Fibroblast of lung (primary cell): Measurements from ENCODE around the gene C1QBP. TPM values are rescaled to one million over a fixed set of nuclear protein-coding genes. Genes with fewer than 3 reads are reported as not detected.
A peak's percentile ranks its signal among the peaks of the same experiment; 100 is the strongest.

ENCODE experiments used
- DNase-seq, 2 donors: peaks; one replicate each; pipeline versions ENCODE4 v3.0.0 to v3.0.0-alpha.2; 2010; ENCODE audit warnings: low read depth in 2 of 2
- H2AFZ ChIP-seq: 2 replicates; pipeline ENCODE4 v1.5.1; 2012; ENCODE audit warnings: low read length, control low read depth, inconsistent platforms
- H3K27ac ChIP-seq: 2 replicates; pipeline ENCODE4 v1.5.1; 2011; ENCODE audit warnings: low read length, control low read depth; ENCODE audit not compliant: insufficient read depth
- H3K27me3 ChIP-seq: 2 replicates; pipeline ENCODE4 v1.5.1; 2011; ENCODE audit warnings: mild to moderate bottlenecking, low read length; ENCODE audit not compliant: control insufficient read depth, insufficient read depth
- H3K36me3 ChIP-seq: 2 replicates; pipeline ENCODE4 v1.5.1; 2011; ENCODE audit warnings: low read length; ENCODE audit not compliant: control insufficient read depth, insufficient read depth
- H3K4me1 ChIP-seq: 2 replicates; pipeline ENCODE4 v1.5.1; 2011; ENCODE audit warnings: low read length; ENCODE audit not compliant: control insufficient read depth, insufficient read depth; ENCODE audit errors: extremely low read depth
- H3K4me2 ChIP-seq: 2 replicates; pipeline ENCODE4 v1.5.1; 2011; ENCODE audit warnings: low read length, control low read depth; ENCODE audit not compliant: insufficient read depth; ENCODE audit errors: extremely low read depth
- H3K4me3 ChIP-seq, 4 experiments: fragments of 200-600 bp in 1 of 4; sonication (generic) in 1 of 4; replicated peaks in 1 of 4; 2 replicates each; pipeline ENCODE4 v1.5.1; 2011 to 2016; ENCODE audit warnings: low read length in 4 of 4, low read depth in 3 of 4, mild to moderate bottlenecking in 3 of 4, control low read depth in 2 of 4, inconsistent platforms in 1 of 4, mixed read lengths in 1 of 4; ENCODE audit not compliant: insufficient read depth in 1 of 4; ENCODE audit errors: control extremely low read depth in 1 of 4
- H3K79me2 ChIP-seq: 2 replicates; pipeline ENCODE4 v1.5.1; 2012; ENCODE audit warnings: mild to moderate bottlenecking, low read length, inconsistent platforms; ENCODE audit not compliant: control insufficient read depth, insufficient read depth
- H3K9ac ChIP-seq: 2 replicates; pipeline ENCODE4 v1.5.1; 2011; ENCODE audit warnings: mild to moderate bottlenecking, low read length, control low read depth; ENCODE audit not compliant: insufficient read depth
- H3K9me3 ChIP-seq: 2 replicates; pipeline ENCODE4 v1.5.1; 2012; ENCODE audit warnings: low read depth, low read length; ENCODE audit not compliant: control insufficient read depth, insufficient read depth
- H4K20me1 ChIP-seq: 2 replicates; pipeline ENCODE4 v1.5.1; 2011; ENCODE audit warnings: low read length; ENCODE audit not compliant: control insufficient read depth, insufficient read depth; ENCODE audit errors: extremely low read depth
- EZH2 ChIP-seq: IDR thresholded peaks from 2 replicates; pipeline ENCODE4 v1.5.1; 2012; ENCODE audit warnings: low read length, control low read depth, mild to moderate bottlenecking; ENCODE audit errors: missing control alignments
- polyA plus RNA-seq, 2 donors: library from polyadenylated mRNA; depleted of rRNA in 1 of 2; stranded (reverse) in 1 of 2; unstranded in 1 of 2; fragments of >200 nt; gene quantifications; 2 replicates each; pipeline ENCODE4 v1.2.1, GENCODE V29; 2011 to 2012; ENCODE audit warnings: missing spikeins in 1 of 2
- total RNA-seq: library from RNA; depleted of rRNA; stranded (reverse); fragments of >200 nt; gene quantifications from 2 replicates; pipeline ENCODE4 v1.2.1, GENCODE V29; 2014
- TF ChIP-seq, protein P1 (sequence below), 2 donors: IDR thresholded peaks in 1 of 2; conservative IDR thresholded peaks in 1 of 2; 1 replicate in 1 of 2; 2 replicates in 1 of 2; pipeline ENCODE4 v1.5.1; 2011 to 2012; ENCODE audit warnings: low read length in 2 of 2, control low read depth in 1 of 2, inconsistent platforms in 1 of 2, low read depth in 1 of 2, mild to moderate bottlenecking in 1 of 2

C1QBP gene
- total and polyA plus RNA-seq, 2 donors (not counting 1 experiment from before 2014, with no cell fraction given): 144 to 187 TPM

DNA sequence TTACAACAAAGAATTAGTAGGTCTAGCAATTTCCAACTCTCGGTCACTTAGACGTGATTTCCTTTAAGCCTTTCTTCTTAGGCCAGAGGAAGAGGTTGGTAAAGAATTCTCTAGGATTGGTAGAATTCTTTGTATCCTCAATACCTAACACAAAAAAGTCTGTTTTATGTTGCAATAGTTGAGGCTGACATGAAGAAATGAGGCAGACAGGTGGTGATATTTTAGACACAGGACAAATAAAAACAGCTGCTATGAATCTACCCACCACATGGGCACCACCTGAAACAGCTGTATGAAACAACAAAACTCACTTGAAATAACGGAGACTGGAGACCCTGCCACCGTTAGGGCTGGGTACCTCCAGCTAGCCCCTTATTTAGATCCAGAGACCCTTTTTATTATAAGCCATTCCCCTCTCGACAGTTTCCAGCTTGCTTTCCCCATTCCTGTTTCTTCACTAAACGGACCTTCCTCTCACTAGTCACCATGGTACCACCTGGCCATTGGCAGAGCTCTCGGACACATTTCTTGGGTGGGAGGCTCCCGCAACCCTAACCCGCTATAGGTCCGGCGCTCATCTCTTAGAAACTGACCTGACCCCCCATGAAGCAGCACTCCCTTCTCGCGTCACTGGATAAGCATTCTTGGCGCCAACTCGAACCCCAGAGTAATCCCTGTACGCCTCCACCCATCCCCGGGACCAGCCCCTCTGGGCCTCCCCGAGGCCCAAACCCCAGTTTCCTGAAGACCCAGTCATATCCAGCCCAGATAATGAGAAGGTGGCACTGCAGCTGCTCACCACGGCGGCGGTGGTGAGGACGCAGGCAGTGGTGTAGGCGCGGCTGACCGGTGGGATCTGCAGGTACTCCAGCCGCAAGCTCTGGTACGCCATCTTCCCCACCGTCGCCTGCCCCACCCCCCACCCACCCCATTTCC lies 46.6 kb upstream of the C1QBP start, which contains the start of gene DERL2:
Gene DERL2, minus strand, starts transcription at position 909 of the 936 bp plus-strand sequence. Its CDS starts 17 bp downstream, at position 892.
- peaks cover 9% of the 10 kb centered on the region for H3K36me3 ChIP-seq
- peaks cover 50% of the 10 kb centered on the region for H3K79me2 ChIP-seq
- no peaks in the 10 kb centered on the region for H3K27me3 ChIP-seq
- peak within 1 kb of the TSS; percentile 81 to 99 (median 97) for H3K4me3 ChIP-seq
- H2AFZ ChIP-seq: peak within 1 kb of the TSS; percentile 93
- peaks cover 10% of the 10 kb centered on the region for H3K4me1 ChIP-seq
- H3K4me2 ChIP-seq: peak within 1 kb of the TSS; percentile 97
- TF ChIP-seq, protein P1, sequence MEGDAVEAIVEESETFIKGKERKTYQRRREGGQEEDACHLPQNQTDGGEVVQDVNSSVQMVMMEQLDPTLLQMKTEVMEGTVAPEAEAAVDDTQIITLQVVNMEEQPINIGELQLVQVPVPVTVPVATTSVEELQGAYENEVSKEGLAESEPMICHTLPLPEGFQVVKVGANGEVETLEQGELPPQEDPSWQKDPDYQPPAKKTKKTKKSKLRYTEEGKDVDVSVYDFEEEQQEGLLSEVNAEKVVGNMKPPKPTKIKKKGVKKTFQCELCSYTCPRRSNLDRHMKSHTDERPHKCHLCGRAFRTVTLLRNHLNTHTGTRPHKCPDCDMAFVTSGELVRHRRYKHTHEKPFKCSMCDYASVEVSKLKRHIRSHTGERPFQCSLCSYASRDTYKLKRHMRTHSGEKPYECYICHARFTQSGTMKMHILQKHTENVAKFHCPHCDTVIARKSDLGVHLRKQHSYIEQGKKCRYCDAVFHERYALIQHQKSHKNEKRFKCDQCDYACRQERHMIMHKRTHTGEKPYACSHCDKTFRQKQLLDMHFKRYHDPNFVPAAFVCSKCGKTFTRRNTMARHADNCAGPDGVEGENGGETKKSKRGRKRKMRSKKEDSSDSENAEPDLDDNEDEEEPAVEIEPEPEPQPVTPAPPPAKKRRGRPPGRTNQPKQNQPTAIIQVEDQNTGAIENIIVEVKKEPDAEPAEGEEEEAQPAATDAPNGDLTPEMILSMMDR (conservative IDR thresholded peaks at IDR 0.05 in 1 of 2, IDR thresholded peaks at IDR 0.05 in 1 of 2; ENCODE audit: low read depth in 1 of 2, low read length in 2 of 2): no peak
- TF ChIP-seq EZH2: no peak
- no peaks in the 10 kb centered on the region for H3K9me3 ChIP-seq
- peak within 1 kb of the TSS; percentile 94 for H3K9ac ChIP-seq
- H4K20me1 ChIP-seq: no peaks in the 10 kb centered on the region
- peak in 1 of 2 donors; percentile 36 for DNase-seq
- H3K27ac ChIP-seq: peak within 1 kb of the TSS; percentile 99

DNA sequence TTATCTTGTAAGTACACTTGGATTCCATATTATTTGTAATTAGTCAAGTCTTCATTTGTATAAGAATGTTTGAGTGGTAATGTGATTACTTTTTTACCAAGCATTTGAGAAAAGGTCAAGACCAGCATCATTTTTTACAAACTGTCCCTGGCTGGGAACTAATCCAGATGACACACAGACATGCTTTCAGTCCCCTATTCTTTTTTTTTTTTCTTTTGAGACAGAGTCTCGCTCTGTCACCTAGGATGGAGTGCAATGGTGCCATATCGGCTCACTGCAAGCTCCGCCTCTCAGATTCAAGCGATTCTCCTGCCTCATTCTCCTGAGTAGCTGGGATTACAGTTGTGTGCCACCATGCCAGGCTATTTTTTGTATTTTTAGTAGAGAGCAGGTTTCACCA lies 42.5 kb upstream of the C1QBP start:
- H3K4me1 ChIP-seq: peaks cover 7% of the 10 kb centered on the region
- H2AFZ ChIP-seq: no peak overlapping the region
- DNase-seq: no peak
- no peak for TF ChIP-seq EZH2
- TF ChIP-seq, protein P1 (conservative IDR thresholded peaks at IDR 0.05 in 1 of 2, IDR thresholded peaks at IDR 0.05 in 1 of 2; ENCODE audit: low read depth in 1 of 2, low read length in 2 of 2): no peak
- no peaks in the 10 kb centered on the region for H3K9me3 ChIP-seq
- no peak overlapping the region for H3K4me3 ChIP-seq
- H3K79me2 ChIP-seq: peaks cover 37% of the 10 kb centered on the region
- peaks cover 18% of the 10 kb centered on the region for H3K36me3 ChIP-seq
- no peak overlapping the region for H3K4me2 ChIP-seq
- no peaks in the 10 kb centered on the region for H4K20me1 ChIP-seq
- H3K9ac ChIP-seq: no peak overlapping the region
- H3K27me3 ChIP-seq: no peaks in the 10 kb centered on the region
- no peak overlapping the region for H3K27ac ChIP-seq

DNA sequence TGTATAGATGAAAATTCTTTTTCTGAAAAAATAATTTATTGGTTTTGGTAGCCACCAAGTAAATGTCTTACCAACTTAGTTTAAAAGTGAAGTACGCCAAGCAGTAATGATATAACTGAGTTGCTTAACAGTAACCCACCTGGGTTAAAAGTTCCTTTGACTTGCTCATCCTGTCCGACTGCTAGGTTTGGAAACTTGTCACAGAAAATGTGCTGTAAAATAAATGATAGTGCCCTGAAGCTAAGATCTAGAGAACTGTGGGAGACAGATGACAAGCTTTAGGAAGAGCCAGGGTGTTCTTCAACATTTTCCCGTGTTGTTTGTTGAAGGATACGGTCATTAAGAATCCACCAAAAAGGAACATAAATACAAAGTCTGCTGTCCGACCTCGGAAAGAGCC lies 42.0 kb upstream of the C1QBP start:
- peaks cover 37% of the 10 kb centered on the region for H3K79me2 ChIP-seq

More for the DNA sequence above, 42.0 kb upstream of the C1QBP start:
- Histone ChIP-seq H2AFZ (no peak overlapping the region), H3K4me1 (peaks cover 7% of the 10 kb centered on the region), H3K4me2 (no peak overlapping the region), H4K20me1 (no peaks in the 10 kb centered on the region), H3K36me3 (peaks cover 18% of the 10 kb centered on the region), H3K9ac (no peak overlapping the region), H3K27me3 (no peaks in the 10 kb centered on the region), H3K4me3 (no peak overlapping the region), H3K9me3 (no peaks in the 10 kb centered on the region), H3K27ac (no peak overlapping the region)
- TF ChIP-seq, protein P1 (conservative IDR thresholded peaks at IDR 0.05 in 1 of 2, IDR thresholded peaks at IDR 0.05 in 1 of 2; ENCODE audit: low read depth in 1 of 2, low read length in 2 of 2): no peak
- TF ChIP-seq EZH2: no peak
- DNase-seq: no peak
